Activated gamma-delta T cell (primary cell): Measurements from ENCODE around the gene EMP2.
"Not testable (repeated sequence)": the region's sequence is repeated elsewhere in the genome, so short reads cannot be mapped to it uniquely, and the experiment has no call there.

Source experiments
- DNase-seq: peaks from one replicate; lab custom pipeline; 2025; lab: John Stamatoyannopoulos, UW

The EMP2 gene

DNA sequence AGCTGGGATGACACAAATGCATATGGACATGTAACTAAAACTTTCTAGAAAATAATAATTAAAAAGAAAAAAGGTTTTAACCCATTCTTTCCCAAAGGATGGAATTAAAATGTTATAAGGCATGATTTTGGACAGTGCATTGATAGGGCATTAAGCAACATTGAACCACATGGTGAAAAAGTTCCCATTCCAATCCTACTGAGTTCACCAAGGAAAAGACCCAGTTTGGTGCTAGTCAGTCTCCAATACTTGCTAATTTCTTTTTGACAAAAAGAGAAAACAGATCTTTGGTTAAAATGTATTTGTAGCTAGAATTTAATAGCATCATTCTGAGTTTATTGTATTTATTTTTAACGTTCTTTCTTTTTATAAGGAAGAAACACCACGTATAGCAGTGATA lies 28.1 kb downstream of the EMP2 start:
- no peak for DNase-seq

DNA sequence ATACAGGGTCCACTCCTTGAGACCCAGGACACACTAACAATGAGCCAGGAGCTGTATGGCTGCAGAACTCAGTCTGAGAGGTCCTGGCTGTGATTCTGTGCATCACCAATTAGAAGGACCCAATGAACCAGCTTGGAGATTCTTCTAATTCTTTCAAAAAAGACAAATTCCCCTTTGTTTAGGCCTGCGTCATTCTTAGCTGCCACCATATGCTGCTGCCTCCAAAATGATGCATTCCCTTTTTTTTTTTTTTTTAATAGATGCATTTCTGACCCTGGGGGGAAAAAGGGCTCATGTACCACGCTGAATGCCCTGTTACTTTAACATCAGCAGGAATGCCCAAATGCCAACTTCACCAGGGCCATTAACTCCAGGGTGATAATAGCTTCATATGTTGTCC lies 28.5 kb downstream of the EMP2 start:
- DNase-seq, result no peak

- no peak for DNase-seq
Measured at GRCh38 chr16:10548404-10548803, 32.0 kb downstream of the EMP2 start.

DNA sequence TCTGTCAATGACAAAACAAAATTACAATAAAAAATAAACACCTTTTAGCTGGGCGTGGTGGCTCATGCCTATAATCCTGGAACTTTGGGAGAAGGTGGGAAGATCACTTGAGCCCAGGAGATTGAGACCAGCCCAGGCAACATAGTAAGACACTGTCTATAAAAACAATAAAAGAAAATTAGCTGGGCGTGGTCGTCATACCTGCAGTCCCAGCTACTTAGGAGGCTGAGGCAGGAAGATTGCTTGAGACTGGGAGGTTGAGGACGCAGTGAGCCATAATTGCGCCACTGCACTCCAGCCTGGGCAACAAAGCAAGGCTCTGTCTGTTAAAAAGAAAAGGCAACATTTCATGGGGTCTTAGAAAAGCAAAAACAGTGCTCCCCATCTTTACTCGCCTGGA lies 32.7 kb downstream of the EMP2 start:
- no peak for DNase-seq

GRCh38 chr16:10543231-10543977 lies 37.0 kb downstream of the EMP2 start:
- no peak for DNase-seq

- no peak for DNase-seq
Measured at GRCh38 chr16:10541366-10541765, 39.0 kb downstream of the EMP2 start.

GRCh38 chr16:10539793-10540192 lies 40.6 kb downstream of the EMP2 start:
- no peak for DNase-seq

- DNase-seq, result no peak
Measured at GRCh38 chr16:10539236-10539635, 41.2 kb downstream of the EMP2 start.

DNA sequence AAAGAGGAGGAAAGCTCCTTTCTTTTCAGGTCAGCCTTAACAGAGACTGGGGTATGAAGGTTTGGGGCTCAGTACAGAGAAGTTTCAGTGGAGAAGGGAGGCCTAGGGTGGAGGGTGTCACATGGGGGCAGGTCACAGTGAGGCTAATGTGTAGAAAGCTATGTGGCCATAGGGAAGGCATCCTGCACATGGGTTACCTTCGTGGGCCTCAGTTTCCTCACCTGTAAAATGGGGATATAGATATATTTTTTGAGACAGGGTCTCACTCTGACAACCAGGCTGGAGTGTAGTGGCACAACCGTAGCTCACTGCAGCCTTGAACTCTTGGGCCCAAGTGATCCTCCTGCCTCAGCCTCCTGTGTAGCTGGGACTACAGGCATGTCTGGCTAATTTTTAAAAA lies 41.8 kb downstream of the EMP2 start:
- DNase-seq, result no peak

- no peak for DNase-seq
Measured at GRCh38 chr16:10537946-10538345, 42.5 kb downstream of the EMP2 start.

DNA sequence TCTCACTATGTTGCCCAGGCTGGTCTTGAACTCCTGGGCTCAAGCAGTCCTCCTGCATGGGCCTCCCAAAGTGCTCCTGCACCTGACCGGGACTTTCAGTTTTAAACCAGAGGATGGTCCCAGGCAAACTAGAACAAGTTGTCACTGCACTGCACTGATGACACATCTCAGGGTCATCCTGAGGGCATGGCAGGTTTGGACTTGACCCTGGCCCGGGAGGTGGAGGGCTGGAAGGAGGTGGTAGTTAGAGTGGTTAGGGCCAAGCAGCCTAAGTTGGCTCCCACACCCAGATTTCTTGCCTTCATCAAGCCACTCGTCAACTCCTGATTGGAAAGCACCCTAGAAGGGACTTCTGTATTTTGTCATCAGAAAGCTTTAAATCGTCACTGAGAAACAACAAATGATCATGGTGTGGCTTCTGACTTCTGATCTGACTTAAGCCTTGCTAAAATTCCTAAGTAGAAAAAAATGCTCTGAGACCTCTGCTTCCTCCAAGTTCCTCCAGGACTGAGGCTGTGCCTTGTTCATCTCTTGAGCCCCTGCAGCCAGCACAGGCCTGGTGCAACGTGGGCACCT lies 43.5 kb downstream of the EMP2 start:
- no peak for DNase-seq

- not testable (repeated sequence) for DNase-seq
Measured at GRCh38 chr16:10536328-10536727, 44.1 kb downstream of the EMP2 start.

- no peak for DNase-seq
Measured at GRCh38 chr16:10535461-10535860, 44.9 kb downstream of the EMP2 start.

GRCh38 chr16:10534748-10535147 lies 45.6 kb downstream of the EMP2 start:
- DNase-seq, result no peak

- not testable (repeated sequence) for DNase-seq
Measured at GRCh38 chr16:10533612-10534011, 46.8 kb downstream of the EMP2 start.

GRCh38 chr16:10531582-10531981 lies 48.8 kb downstream of the EMP2 start:
- DNase-seq, result no peak

DNA sequence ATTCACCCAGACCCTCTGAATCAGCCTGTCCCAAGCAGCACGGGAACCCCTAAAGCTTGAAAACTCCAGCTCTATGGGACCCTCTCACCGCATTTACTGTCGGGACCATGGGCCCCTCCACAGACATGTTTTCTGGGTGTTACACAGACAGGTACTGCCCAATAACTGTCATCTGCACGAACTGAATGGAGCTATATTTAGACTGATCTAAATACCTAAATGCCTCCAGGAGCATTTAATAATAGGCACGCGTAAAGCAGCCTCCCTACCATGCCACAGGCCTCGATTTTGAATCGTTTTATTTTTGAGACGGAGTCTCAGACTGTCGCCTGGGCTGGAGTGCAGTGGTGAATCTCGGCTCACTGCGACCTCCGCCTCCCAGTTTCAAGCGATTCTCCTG lies 49.7 kb downstream of the EMP2 start:
- DNase-seq, result no peak

GRCh38 chr16:10529895-10530669 lies 50.3 kb downstream of the EMP2 start:
- no peak for DNase-seq

GRCh38 chr16:10528635-10529034 lies 51.8 kb downstream of the EMP2 start:
- no peak for DNase-seq

DNA sequence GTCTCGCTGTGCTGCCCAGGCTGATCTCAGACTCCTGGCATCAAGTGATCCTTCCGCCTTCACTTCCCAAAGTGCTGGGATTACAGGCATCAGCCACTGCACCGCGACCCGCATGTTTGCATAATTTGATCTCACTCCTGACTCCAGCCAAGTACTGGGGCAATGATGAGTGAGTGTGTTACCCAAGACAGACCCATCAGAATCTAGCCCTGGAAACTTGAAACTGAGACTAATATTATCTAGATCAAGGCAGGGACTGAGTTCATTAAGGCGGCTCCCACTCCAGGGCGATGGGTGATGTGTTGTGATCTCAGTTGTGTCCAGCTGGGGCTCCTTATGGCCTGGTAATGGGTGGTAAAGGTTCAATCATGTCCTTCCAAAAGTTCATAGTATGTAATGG lies 53.4 kb downstream of the EMP2 start:
- DNase-seq, result no peak

GRCh38 chr16:10525214-10525825 lies 55.1 kb downstream of the EMP2 start:
- DNase-seq, result no peak

DNA sequence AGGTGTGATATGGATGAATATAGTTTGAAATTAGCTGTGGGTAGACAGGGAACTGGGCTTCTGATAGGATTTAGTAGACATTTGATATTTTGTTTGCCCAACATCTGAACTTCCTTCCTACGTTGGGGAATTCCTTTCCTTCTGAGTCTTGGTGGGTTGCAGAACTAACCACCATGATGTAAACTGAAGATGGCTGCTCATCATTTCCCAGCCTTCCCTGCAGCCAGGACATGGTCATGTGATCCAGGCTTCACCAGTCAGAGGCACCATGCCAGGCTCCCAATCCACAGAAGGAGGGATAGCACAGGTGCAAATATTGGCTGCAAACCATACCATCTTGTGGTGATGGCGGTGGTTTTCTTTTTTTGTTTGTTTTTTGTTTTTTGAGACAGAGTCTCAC lies 57.4 kb downstream of the EMP2 start:
- DNase-seq, result no peak
